Measurements from ENCODE around the gene MYO3B.

Gene MYO3B

GRCh38 chr2:170177950-170178781 is at the start of gene MYO3B:
Gene MYO3B (plus strand): TSS chr2:170178147. CDS start chr2:170178288, 141 bp downstream.
- DNase-seq (ENCODE audit: low spot score) = no peak

DNA sequence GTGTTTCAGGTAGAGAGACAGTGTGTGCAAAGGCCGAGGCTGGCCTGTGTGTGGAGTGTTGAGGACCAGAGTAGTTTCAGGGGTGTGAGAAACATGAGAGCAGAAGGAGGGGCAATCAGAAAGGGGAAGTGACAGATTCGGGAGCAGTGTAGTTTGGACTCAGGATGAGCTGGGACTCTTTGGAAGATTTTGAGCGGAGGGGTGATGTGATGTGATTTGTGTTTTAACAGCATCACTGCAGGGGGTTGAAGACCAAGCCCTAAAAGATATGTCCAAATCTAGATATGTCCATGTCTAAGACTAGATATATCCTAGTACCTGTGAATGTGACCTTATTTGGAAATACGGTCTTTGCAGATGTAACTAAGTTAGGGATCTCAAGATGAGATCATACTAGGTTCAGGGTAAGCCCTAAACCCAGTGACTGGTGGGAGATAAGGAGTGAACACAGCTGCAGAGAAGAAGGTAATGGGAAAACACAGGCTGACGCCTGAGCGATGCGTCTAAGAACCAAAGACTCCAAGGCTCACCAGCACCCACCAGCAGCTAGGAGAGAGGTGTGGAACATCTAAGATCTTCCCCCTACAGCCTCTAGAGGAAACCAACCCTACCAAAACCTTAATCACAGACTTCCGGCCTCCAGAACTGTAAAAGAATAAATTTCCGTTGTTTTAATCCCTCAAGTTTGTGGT is 38.5 kb upstream of the MYO3B start:
- DNase-seq (ENCODE audit: low spot score) = no peak

GRCh38 chr2:170140561-170140960 is 37.4 kb upstream of the MYO3B start:
- DNase-seq (ENCODE audit: low spot score) = no peak

GRCh38 chr2:170141865-170142264 is 36.1 kb upstream of the MYO3B start:
- no peak for DNase-seq (ENCODE audit: low spot score)

- DNase-seq (ENCODE audit: low spot score) = no peak
Observed at GRCh38 chr2:170142502-170142901, 35.4 kb upstream of the MYO3B start.

GRCh38 chr2:170143045-170143717 is 34.8 kb upstream of the MYO3B start:
- no peak for DNase-seq (ENCODE audit: low spot score)

- no peak for DNase-seq (ENCODE audit: low spot score)
Observed at GRCh38 chr2:170144761-170145160, 33.2 kb upstream of the MYO3B start.

- DNase-seq (ENCODE audit: low spot score) = no peak
Observed at GRCh38 chr2:170145191-170145590, 32.8 kb upstream of the MYO3B start.

- DNase-seq (ENCODE audit: low spot score) = no peak
Observed at GRCh38 chr2:170145675-170146432, 32.1 kb upstream of the MYO3B start.

DNA sequence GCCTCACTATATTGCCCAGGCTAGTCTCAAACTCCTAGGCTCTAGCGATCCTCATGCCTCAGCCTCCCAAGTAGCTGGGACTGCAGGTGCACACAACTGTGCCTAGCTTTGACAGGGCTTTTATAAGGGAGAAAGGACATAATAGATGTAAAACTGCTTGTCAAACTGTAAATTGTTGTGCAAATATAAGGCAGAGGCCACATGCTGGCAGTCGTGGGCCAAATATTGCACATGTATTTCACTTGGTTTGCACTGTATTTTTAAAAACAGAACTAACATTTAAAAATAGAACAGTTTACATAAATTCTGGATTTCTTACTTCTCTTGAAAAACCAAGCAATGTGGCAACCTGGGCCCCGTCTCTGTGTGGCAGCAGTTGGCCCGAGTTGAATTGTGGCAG is 31.2 kb upstream of the MYO3B start:
- DNase-seq (ENCODE audit: low spot score) = no peak

- DNase-seq (ENCODE audit: low spot score) = no peak
Observed at GRCh38 chr2:170147576-170147975, 30.4 kb upstream of the MYO3B start.

DNA sequence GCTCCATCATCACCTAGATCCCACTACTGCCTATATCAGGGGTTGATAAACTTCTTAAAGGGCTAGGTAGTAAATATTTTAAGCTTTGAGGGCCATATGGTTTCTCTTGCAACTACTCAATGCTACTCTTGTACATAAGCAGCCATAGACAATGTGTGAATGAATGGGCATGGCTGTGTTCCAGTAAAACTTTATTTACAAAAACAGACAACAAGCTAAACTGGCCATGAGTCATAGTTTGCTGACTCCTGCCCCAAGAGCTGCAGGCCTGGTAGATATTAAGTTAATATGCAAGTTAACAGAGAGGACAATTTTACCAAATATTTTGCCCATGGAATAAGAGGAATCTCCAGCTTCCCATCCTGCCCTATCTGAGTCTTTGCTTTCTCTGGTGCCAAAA is 29.8 kb upstream of the MYO3B start:
- no peak for DNase-seq (ENCODE audit: low spot score)

GRCh38 chr2:170152421-170152820 is 25.5 kb upstream of the MYO3B start:
- DNase-seq (ENCODE audit: low spot score) = no peak

DNA sequence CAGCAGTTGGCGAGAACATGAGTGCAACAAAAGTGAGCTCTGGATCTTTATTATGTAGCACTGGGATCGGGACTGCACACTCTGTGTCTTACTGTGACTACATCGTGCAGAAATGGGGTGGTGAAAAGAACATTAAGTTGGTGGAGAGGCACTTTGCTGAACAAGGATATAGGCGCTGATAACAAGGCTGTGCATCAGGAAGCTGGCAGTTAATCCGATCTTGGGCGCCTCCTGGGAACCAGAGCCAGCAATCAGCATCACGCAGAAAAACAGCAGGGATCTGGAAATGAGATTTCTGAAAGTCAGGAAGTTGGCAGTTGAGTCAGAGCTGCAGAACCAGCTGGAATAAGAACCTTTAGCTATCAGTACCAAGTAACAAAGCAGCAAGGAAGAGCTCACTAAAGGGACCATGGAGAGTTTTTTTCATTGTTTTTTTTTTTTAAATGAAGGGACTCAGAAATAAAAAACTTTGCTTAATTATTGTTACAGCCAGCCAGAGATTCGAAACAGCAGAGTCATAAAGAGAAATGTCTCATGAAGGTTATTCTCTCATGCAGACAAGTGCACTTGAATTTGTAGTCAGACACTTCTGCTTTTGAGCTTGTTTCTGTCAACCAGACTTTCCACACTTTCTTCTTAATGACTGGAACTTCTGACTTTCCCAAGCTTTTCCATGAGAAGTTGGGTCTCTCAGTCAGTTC is 22.8 kb upstream of the MYO3B start:
- DNase-seq (ENCODE audit: low spot score) = no peak

DNA sequence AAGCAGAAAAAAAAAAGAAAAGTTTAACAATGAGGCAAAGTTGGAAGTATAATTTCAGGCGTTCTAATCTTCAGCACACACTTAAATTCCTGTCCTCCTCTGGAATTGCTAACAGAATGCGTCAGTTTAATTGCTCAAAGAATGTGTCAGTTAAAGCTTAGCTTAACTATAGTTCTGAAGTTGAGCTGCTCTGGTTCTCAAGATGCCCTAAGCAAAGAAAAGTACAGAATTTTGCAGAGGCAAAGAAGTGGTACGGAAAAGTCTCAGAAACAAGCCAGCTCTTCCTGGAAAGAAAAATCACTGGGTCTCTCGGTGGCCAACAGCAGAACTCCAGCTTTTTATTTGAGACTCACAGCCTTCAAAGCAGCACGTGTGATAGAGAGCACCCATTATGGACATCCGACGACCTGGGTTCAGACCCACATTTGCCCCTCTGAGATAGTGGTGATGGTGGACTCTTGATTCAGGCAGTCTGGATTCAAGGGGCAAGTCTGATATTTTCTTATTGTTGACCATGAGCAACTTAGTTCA is 22.2 kb upstream of the MYO3B start:
- DNase-seq (ENCODE audit: low spot score) = no peak

DNA sequence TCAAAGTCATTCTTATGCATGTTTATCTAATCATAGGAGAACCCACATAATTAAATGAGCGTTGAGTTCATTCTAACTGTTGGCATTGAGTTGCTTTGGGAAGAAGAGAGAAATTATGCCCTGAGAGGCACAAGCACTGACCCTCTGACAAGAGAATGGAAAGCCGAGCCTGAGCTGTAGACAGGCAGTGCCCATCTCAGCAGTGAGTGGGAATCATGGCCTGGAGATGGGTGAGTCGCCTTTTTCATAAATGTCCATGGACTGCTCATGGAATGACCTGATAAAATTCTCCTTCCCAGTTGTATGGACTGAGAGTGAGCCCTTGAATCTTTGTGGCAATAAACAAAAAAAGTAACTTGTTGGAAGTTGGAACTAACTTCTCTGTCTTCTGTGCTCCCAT is 21.4 kb upstream of the MYO3B start:
- no peak for DNase-seq (ENCODE audit: low spot score)

- no peak for DNase-seq (ENCODE audit: low spot score)
Observed at GRCh38 chr2:170157025-170157684, 20.8 kb upstream of the MYO3B start.

GRCh38 chr2:170159060-170159459 is 18.9 kb upstream of the MYO3B start:
- DNase-seq (ENCODE audit: low spot score) = no peak

DNA sequence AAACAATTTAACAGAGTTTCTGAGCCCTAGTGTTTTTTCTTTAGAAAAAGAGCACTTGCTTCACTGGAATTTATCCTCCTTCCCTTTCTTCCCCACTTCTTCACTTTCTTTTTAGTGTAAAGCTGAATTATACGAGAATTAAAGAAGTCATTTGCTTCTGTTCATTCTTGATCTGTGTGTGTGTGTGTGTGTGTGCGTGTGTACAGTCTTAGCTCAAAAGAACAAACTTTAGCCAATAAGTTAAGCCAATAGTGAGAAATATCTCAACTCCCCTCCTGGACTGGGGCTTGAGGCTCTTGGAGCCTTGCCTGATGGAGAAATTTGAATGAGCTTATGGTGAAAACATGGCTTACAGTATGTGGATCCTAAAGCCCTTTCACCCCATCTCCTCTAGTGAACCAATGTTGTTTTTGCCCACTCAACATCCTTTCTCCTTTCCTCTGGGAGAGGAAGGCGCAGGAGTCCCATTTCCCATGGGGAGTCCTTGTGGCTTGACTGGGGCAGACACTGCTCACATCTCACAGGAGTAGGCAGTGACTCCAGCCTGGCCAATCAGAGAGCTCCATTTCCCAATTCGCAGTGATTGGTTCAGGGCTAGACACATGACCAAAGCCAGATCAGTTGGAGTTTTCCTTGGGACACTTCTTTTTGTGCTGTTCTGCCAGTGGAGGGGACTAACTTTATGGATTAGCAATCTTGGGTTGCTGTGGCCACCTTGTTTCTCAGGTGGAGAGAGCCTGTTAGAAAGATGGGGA is 16.3 kb upstream of the MYO3B start:
- no peak for DNase-seq (ENCODE audit: low spot score)

DNA sequence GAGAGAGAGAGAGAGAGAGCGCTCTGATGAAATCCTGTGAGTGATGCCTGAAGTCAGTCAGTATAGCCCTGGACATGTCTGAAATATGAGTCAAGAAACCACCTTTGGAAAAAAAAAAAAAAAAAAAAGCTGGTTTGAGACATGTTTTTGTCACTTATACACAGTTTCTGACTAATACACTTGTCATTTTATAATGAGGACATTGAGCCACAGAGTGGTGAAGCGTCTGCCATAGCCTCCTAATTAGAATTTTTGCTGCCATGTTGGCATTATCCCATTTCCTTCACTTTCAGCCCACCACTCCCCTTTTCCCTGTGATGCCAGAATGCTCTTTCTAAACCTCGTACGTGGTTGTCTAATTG is 15.7 kb upstream of the MYO3B start:
- DNase-seq (ENCODE audit: low spot score) = no peak
